ENCODE results near the gene CYP24A1. TPM values are rescaled to one million over a fixed set of nuclear protein-coding genes. Genes with fewer than 3 reads are reported as not detected.

CYP24A1 gene
- total RNA-seq, 1 donor from 2014 or later: not detected

GRCh38 chr20:54205450-54205849 is 31.7 kb upstream of the CYP24A1 start:
- intact Hi-C loops (cut with DNase I): no loop called here
- no peak for ATAC-seq (ENCODE audit: poor library complexity)
- DNase-seq: no peak

DNA sequence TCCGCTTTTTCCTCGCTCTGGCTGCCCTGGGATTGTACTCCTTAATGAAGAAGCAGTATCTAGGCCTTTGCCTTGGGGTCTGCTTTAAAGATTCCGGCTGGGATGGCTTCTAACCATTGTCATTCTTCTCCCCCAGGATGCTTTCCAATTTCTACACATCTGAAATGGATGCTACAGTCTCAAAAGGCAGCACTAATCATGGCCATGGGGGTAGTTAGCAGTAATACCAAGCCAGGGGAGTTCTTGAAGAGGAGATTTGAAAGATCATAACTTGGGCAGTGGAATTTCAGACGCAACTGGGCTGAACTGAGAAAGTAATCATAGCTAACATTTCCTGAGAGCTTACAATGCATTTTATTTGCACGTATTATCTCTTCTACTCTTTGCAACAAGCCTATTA is 30.7 kb upstream of the CYP24A1 start:
- DNase-seq: no peak
- intact Hi-C loops (cut with DNase I): no loop called here
- no peak for ATAC-seq (ENCODE audit: poor library complexity)

- intact Hi-C loops (cut with DNase I): no loop called here
- ATAC-seq (ENCODE audit: poor library complexity): no peak
Measured at GRCh38 chr20:54204063-54204462, 30.3 kb upstream of the CYP24A1 start.

DNA sequence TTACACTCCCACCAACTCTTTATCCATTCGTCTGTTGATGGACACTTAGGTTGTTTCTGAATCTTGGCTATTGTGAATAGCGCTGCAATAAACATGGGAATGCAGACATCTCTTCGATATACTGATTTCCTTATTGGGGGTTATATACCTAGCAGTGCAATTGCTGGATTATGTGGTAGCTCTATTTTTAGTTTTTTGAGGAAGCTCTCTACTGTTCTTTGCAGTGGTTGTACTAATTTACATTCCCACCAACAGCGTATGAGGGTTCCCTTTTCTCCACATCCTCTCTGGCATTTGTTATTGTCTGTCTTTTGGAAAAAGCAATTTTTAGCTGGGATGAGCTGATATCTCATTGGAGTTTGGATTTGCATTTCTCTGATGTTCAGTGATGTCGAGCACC is 29.5 kb upstream of the CYP24A1 start:
- DNase-seq (no peak), ATAC-seq (ENCODE audit: poor library complexity) (no peak)
- intact Hi-C loops (cut with DNase I): no loop called here

More at GRCh38 chr20:54204063-54204462, 30.3 kb upstream of the CYP24A1 start:
- no peak for DNase-seq

GRCh38 chr20:54201268-54201846 is 27.6 kb upstream of the CYP24A1 start:
- ATAC-seq (ENCODE audit: poor library complexity) (no peak), DNase-seq (no peak)
- intact Hi-C loops (cut with DNase I): loop anchor here (2.0 kb wide), 1 partner anchor 103 kb away; no protein-coding TSS in a partner anchor

DNA sequence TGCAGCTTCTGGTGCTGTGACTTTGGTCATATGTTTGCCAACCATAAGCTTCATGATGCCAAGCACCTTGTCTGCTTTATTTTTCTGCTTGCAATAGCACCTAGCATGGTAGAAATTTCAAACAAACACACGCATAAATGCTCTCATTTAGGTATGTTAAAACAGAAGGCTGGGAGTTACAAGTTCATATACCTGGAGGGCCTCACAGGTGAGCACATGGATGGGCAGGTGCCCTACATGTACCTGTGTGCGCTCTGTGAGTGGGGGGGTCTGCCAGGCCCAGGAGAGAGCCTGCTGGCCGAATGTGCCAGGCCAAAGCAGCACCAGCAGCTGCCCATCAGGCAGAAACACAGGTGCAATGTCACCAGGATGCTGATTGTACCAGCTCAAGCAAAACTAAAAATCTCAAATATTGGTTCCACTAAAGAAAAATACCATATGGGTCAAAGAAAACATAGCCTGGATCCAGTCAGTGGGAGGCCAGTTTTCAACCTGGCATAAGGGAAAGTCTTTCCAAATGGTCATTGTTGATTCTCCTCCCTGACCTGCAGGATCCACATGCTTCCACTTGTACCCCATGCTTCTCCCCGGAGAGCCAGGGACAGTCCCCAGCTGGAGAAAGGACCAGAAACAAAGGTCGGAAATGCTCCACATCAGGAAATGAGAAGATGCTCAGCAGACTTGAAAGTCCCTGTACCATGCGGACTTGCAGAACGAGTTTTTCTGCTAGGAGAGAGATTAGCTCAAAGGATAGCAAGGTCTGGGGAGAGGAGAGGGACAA is 26.9 kb upstream of the CYP24A1 start:
- intact Hi-C loops (cut with DNase I): loop anchor here (2.0 kb wide), 1 partner anchor 102 kb away; no protein-coding TSS in a partner anchor
- DNase-seq (no peak), ATAC-seq (ENCODE audit: poor library complexity) (no peak)

DNA sequence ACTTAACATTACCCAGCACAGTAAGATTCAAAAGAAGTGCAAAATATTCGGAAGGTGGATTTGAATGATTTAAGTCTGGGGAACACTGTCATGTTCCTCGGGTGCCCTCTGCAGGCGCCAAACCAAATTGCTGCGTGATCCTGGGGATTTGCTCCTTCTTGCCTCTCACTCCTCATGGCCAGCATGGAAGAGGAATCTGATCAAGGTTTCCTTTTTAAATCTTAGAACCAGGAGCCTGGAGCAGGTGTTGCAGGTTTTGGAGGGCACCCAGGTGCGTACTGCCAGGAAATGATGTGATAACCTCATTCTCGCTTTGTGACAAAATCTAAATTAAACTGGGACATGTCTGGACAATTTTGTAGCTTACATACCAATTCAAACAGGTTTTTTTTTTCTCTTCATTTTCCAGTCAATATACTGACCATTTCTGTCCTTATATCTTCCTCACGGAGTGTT is 26.0 kb upstream of the CYP24A1 start:
- ATAC-seq (ENCODE audit: poor library complexity) (peak; percentile 75), DNase-seq (peak; percentile 81)
- intact Hi-C loops (cut with DNase I): loop anchor here (2.0 kb wide), 1 partner anchor 101 kb away; no protein-coding TSS in a partner anchor

DNA sequence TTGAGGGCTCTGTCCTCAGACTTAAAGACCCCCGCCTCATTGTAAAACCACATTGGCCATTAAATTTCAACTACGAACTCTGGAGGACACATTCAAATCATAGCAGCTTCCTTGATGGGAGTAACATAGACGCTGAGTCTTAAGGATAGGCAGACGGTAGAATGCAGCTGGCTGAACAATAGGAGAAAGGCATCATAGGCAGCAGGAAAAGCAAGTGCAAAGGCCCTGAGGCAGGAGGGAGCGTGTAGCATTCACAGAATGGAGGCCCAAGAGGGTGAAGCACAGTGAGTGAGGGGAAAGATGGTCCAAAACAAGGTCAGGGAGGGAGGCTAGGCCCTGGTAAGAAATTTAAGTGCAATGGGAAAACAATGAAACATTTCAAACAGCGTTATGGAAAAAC is 25.5 kb upstream of the CYP24A1 start:
- intact Hi-C loops (cut with DNase I): no loop called here
- ATAC-seq (ENCODE audit: poor library complexity) (no peak), DNase-seq (no peak)

DNA sequence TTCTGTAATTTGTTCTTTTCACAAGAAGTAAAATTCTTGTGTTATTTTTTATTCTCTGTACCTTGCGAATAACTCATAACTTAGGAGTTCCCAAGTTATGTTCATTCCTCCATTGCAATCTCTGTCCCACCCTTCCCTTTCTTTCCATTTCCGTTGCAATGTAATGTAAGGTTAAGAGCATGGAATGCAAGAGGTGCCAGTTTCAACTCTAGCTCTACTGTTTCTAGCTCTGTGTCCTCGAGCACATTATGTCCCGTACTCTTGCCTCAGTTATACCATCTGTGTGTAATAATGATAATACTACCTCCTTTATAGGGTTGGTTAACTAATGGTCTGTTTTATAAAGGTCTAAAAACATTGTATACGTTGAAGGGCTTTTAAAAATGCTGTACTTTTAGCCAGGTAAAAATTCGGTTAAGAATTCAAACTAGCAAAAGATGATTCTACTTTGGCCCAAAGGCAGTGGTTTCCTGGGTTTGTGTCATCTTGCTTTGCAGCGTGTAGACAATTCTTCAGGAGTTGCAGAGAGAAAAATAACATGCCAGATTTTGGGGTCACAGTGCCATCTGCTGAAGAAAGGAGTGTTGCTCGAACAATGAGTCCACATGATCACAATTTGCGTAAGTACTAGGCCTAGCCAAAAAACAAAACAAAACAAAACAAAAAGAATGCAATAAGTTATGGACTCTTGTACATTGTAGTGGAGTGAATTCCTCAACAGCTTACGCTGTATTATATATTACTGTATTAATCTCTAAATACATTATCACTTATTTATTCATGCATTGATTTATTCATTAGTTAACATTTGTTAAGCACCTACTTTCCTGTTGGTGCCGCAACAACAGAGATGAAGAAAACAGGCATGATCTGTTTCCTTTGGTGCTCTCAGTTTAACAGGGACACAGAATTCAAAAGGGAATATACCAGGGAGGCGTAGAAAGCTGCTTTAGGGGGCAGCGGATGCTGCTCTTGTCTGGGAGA is 24.1 kb upstream of the CYP24A1 start:
- intact Hi-C loops (cut with DNase I): no loop called here
- ATAC-seq (ENCODE audit: poor library complexity): no peak
- no peak for DNase-seq

DNA sequence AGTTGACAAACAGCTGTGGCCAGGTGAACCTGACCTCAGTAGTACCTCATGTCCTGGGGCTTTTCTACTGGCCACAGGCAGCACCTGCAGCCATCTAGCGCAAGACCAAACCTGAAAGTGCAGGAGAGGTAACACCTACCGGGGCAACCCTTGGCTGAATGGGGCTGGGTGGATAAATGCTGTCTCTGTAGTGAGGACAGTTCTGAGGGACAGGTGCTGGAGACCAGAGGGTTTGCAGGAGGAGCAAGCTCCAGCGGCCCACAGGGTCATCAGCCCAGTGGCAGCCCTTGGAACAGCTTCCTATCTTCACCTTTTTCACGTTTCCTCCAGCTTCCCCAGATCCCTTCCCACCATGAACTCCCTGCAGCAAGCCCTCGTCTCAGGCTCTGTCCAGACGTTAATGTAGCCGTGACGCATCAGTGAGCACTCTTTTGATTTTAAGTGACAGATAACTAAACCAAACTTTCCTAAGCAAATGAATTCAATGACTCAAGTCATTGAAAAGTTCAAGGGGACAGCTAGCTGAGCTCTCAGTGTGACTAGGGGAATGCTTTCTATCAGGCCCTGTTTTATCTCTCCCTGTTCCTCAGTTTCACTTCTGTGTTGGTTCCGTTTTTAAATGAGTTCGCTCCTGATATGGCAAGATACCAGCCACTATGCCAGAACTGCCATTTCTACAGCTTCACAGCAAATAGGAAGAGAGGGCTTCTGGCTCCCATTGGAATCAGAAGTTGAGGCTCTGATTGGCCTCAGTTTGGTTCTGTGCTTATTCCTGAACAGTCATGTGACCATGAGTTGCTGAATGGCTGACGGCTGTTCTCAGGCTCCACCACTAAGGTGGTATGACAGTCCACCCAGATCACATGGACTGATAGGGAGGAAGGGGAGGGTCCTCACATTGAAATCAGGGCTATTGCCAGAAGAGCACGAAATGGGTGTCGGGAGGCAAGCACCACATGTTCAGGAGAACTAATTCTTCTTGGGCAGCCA is 22.0 kb upstream of the CYP24A1 start:
- ATAC-seq (ENCODE audit: poor library complexity) (no peak), DNase-seq (no peak)
- intact Hi-C loops (cut with DNase I): no loop called here

- DNase-seq: no peak
- intact Hi-C loops (cut with DNase I): no loop called here
- ATAC-seq (ENCODE audit: poor library complexity): no peak
Measured at GRCh38 chr20:54194724-54195438, 21.1 kb upstream of the CYP24A1 start.

DNA sequence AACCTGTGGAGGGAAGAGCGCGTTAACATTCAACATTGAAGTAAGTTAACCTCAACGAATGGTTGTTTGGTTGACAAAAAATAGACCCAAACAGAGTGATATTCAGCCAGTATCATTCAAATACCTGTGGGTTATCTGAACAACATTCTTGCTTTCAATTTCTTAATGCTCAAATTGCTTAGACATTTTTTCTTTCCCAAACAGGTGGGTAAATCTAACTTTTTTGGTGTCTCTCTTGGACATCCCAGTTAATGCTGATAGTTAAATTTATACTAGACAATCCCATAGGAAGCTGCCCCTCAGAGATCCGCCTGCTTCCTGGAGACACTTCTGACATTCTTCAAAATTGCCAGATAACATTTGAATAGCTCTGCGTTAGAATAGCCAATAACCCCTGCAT is 20.0 kb upstream of the CYP24A1 start:
- intact Hi-C loops (cut with DNase I): no loop called here
- ATAC-seq (ENCODE audit: poor library complexity) (no peak), DNase-seq (no peak)

DNA sequence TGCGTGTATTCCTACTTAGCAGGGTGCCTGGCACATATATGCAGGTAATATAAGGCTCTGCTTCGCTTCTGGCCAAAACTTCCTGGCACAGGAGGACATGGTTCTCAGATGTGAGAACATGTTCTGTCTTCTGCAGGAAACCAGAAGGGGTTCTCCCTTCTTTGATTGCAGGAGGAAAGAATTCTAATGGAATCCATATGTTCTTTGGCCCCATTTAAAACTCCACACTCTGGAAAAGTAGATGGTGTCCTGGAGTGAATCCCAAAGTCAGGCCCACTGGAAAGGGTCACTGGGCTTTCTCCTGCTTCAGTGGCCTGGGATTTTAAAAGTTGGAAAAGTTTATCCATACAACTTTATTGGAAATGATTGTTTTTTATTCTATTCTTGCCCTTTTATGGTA is 16.4 kb upstream of the CYP24A1 start:
- ATAC-seq (ENCODE audit: poor library complexity) (no peak), DNase-seq (no peak)
- intact Hi-C loops (cut with DNase I): no loop called here

DNA sequence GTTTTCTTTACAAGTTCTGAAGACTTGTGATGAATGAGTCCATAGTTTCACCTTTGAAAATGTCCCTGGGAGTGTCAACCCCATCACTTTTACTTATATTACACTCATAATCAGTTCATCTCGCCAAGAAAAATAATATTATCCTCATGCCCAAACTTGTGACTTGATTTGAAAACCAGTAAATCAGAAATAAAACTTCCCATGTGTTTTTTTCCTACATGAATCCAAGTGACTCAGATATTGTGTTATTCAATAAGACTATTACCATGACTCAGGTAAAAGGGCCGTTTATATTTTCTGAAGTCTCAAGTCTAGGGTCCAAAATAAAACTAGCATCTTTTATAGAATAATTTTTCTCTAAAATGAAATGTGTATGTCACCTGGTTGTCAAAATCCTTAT is 15.8 kb upstream of the CYP24A1 start:
- no peak for ATAC-seq (ENCODE audit: poor library complexity)
- intact Hi-C loops (cut with DNase I): no loop called here
- DNase-seq: no peak

DNA sequence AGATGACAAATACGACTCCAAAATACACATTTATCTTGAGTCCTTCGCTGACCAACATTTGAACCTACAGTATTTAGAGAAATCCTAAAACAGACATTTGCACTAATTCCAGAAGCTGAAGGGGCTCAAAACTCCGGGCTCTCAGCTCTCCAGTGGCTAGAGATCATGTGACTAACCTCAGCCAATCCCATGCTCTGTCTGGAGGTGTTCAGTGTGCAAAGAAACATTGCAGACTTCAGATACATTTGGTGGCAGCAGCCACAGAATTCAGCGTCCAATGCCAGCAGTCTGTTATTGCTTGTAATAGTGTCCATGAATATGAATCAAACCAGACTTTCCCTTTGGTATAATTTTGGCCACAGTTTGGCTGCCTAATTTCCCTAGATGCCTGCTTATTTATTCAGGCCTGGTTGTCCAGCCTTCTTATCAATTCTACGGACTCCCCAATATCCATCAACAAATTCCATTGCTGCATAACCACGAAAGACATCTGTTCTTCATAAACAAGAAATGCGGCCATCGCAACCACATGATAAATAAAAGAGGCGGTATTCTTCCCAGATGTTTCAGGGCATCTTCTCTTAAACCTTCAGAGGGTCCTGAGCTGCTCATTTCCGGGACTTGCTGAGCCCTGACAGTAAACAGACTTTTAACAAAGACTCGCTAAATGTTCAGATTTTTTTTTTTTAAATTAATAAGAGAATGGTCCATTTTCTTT is 14.5 kb upstream of the CYP24A1 start:
- intact Hi-C loops (cut with DNase I): no loop called here
- DNase-seq (no peak), ATAC-seq (ENCODE audit: poor library complexity) (no peak)

GRCh38 chr20:54184904-54185626 is 11.3 kb upstream of the CYP24A1 start:
- DNase-seq (no peak), ATAC-seq (ENCODE audit: poor library complexity) (no peak)
- intact Hi-C loops (cut with DNase I): no loop called here
